HG03060 (cell line): ENCODE data around the gene TMED10.
"Not testable (repeated sequence)": the region's sequence is repeated elsewhere in the genome, so short reads cannot be mapped to it uniquely, and the experiment has no call there.

Source experiments
- ATAC-seq: cut with Tn5 transposase; IDR thresholded peaks from one replicate; pipeline ENCODE4 v1.9.1; 2021; ENCODE audit warnings: low read depth, moderate number of reproducible peaks; ENCODE audit not compliant: unreplicated experiment

The TMED10 gene

DNA sequence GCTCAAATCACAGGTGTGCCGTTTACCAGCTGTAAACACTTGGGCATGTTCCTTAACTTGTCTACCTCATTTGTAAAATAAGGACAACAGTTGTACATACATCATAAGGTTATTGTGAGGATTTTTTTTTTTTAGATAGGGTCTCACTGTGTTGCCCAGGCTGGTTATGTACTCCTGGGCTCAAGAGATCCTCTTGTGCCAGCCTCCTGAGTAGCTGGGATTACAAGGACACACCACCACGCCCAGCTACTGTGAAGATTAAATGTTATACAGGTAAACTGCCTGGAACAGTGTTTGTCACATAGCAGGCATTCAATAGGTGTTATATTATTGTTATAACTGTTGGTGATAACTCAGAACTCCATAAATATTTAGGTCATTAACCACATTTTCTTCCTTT lies 12.7 kb downstream of the TMED10 start:
- ATAC-seq = no peak

DNA sequence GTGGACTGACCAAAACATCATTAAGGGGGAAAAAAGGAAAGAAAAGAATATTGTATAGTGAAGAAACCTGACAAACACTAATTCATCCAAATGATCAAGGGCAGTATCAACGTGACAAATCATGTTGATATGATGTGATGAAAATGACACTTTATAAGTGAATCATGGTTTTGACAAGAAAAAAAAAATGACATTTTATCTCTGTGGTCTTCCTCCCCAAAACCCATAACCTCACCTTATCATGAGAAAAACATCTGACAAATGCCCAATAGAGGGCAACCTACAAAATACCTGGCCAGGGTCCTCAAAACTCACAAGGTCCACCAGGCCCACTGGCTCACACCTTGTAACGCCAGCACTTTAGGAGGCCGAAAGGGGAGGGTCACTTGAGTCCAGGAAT lies 13.8 kb downstream of the TMED10 start:
- no peak for ATAC-seq

DNA sequence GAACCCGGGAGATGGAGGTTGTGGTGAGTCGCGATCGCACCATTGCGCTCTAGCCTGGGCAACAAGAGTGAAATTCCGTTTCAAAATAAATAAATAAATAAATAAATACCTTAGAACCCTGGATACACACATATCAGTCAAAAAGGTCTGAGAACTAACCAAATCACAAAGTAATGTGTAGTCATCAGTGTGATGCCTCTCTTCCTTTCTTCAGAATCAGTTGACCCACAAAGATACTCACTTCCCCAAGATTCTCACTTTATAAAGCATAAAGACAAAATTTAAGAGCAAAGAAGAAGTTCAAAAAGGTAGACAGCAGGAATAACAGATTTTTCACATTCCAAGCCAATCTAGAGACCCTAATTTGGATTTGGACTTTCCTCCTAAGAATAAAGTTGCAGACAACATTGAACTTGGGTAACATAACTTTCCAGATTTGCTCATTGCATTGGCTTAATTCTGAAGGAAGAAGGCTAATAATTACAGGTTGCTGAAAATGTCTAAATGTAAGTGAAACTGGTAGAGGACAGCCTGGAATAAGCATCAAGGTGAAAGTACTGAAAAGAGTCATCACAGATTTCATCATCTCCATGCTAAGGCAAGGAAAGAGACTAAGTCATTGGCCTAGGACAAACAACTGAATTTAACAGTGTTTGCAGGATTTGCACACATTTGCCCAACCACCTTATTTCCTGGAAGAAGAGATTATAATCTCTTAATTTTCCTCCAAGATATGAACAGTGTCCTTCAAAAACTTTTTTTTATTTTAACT lies 17.4 kb downstream of the TMED10 start:
- no peak for ATAC-seq

DNA sequence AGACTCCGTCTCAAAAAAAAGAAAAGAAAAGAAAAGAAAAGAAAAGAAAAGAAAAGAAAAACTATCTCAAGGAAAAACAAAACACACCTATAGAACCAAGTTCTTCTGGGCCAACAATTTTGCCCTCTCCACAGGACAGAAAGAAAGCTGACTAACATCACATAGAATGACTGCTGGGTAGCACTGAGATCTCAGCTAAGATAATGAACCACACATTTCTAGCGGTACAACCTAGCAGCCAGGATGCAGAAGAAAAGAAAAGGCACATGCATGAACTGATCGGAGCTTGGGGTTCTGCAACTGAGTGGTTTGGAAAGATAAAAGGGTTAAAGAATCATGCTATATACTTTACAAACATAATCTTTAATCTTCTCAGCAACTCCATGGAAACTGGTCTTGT lies 19.5 kb downstream of the TMED10 start:
- no peak for ATAC-seq

DNA sequence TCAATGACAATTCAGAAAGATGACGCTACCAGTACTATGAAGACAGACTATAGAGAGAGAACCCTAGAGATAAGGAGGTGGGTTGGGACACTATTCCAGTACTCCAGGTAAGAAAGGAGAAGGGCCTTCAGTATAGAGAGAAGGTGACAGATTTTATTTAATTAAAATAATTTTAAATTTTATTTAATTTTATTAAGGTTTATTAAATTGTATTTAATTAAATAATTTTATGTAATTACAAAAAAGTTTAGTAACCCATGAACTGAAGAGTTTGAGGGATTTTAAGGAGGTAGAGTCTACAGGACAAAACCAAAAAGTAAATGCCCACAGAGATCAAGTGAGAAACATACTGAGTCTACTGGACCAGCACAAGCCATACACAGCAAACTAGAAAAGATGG lies 20.3 kb downstream of the TMED10 start:
- no peak for ATAC-seq

DNA sequence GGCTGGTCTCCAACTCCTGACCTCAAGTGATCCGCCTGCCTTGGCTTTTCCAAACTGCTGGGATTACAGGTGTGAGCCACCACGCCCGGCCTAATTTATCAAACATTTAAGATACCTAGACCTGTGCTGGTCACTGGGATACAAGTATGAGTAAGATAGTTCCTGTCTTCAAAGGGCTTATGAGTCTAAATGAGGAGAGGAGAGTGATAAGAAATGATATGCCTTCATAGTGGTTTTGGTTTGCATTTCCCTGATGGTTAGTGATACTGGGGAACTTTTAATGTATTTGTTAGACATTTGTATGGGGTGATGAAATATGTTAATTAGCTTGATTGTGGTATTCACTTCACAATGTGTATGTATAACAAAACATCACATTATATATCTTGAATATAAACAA lies 21.2 kb downstream of the TMED10 start:
- no peak for ATAC-seq

DNA sequence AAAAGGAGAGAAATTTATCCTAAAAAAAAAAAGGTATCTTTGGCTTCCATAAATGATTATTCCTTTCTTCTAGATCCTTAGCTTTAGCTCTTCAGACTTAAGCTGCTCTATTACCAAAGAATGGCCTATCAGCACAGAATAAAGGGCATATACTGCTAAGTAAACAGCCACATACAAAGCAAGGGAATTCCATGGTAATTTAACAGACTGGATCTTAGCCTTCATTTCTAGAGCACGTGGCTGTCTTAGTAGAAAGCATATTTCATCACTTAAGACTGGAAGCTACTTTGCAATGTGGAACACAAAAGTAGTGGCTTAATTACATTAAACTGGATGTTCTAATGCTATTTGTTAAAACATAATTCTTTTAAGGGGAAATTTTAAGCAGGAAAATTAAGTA lies 23.1 kb downstream of the TMED10 start:
- no peak for ATAC-seq

DNA sequence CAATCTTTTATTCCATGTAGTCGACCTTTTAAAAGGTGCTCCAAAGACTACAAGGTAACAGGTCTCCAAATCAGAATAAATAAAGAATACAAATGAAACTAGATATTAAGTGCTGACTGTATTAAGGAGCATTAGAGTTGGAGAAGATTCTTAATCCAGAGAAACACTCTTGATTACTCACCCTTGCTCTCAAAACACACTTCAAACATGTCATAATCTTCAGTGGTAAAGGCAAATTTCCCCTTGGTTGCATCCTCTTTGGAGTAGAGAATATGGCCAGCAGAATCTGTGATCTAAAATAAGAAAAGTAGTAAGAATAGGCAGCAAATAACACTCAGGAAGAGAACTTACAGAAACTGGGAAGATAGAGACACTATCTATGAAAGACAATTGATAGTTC lies 24.6 kb downstream of the TMED10 start:
- no peak for ATAC-seq

DNA sequence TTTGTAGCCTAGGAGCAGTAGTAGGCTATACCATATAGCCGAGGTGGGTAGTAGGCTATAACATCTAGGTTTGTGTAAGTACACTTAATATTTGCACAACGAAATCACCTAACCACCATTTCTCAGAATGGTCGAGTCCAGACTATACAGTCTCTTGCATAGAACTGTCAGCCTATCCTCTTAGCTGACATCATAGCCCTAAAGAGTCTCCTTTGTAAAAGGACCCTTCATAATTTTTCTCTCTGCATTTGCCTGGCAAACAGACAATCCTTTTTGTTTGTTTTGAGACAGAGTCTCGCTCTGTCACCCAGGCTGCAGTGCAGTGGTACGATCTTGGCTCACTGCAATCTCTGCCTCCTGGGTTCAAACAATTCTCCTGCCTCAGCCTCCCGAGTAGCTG lies 25.8 kb downstream of the TMED10 start:
- not testable (repeated sequence) for ATAC-seq

DNA sequence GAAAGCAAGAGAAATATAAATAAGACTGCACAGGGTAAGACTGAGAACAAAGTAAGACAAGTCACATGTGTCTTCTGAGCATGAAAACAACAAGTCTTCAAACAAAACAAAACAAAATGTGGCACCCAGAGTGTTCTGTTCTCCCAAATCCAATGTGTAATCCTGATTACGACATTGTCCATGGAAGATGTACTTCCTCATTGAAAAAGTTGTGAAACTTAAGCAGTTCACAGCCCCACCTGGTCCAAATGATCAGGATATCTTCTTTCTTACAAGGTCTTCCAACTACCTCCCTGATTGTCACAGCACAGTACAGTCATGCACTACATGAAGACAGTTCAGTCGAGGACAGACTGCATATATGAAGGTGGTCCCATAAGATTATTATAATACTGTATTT lies 26.3 kb downstream of the TMED10 start:
- no peak for ATAC-seq

DNA sequence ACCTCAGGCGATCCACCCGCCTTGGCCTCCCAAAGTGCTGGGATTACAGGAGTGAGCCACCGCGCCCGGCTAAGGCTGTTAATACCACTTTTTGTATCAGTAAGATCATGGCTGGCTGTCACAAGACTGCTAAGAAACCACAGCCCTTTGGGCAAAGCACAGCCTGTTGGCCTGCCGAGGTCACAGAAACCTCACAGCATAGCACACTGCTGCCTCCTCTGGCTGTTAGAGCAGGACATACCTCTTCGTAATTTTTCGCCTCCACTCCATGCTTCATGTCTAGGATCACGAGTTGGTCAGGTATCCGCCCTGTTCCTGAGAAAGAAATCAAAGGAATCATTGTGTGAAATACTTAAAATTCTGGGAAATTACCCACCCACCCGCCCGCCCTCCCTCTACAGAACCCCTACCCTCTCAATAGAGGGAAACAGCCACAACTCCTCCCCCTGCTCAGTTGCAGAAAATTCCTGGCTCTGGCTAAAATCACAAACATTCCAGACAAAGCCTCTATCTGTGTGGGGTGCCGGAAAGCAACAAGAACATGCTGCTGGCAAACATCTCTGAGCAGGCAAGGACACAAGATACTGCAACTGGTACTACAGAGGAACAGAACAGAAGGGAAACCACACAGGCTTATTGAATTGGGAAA lies 28.9 kb downstream of the TMED10 start:
- ATAC-seq = no peak

DNA sequence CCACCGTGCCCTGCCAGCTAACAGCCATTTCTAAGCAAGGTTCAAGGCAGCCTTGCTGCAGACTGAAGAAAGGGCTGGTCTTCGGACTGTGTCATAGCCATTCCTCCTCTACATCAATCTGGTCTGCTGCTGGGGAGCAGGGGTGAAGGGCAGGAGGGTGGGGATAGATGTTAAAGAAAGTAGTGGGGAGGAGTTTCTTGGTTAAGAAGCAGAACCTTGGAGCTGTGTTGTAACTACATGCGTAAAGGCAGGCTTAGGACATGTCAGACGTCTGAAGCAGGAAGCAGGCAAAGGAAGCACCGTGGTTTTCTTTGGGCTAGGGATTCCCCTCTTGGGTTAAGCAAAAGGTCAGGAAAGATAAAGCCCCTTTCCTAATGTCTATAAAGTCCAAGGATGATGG lies 31.5 kb downstream of the TMED10 start:
- ATAC-seq = no peak

DNA sequence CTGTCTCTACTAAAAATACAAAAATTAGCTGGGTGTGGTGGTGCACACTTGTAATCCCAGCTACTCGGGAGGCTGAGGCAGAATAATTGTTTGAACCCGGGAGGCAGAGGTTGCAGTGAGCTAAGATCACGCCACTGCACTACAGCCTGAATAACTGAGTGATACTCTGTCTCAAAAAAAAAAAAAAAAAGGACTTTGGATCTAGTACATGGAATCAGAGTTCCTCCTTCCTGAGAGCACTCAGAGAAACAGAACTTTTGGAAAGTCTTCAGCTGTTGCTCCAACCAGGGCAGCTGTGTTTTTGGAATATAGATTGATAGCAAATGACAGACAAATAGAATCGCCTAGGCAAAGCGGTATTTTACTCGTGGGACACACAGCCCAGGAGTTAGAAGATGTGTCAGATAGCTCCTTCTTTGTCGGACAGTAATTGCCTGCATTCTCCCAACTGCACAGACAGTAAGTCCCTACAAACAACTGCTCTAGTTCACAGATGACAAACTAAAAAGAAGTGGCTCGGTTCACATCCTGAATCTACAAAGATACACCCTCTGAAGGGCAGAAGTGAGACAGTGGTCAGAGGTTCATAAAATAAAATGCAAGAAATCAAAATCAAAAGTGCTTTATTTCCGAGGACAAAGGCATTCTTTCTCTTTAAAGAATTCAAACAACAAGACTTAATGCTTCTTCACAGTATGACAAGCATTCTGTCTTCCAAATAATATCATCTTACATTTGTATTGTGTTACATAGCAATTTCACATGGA lies 32.5 kb downstream of the TMED10 start:
- no peak for ATAC-seq

DNA sequence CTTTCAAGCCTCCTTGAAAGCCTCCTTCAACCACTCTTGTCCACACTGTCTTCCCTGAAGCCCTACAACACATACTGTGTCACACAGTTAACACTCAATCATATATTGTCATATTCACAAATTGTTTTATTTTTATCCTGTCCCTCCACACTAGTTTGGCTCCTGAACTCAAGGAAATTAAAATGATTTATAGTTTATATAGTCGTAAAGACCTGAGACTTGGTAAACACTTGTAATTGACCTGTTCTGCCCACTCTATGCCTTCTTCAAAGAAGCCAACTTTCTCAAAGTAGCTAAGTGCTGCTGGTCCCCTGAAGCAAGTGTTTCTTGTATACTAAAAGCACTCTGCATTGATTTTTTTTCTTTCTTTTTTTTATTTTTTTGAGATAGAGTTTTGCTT lies 33.9 kb downstream of the TMED10 start:
- no peak for ATAC-seq

DNA sequence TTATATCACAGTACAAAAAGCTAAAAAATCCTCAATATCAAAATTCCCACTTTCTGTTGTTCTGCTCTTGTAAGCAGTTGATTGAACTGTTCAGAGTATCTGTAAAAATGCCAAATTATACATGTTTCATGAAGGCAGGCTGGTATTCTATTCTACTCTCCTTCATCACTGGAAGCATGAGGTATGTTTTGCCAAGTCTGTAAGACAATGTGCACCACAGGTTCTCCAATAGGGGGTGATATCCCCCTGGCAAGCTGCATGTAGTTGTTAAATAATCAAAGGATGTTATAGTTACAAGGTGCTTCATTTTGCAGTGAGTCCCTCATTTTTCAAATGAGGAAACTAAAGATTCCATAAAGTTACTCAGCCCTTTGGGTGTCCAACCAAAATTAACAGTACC lies 34.4 kb downstream of the TMED10 start:
- no peak for ATAC-seq

DNA sequence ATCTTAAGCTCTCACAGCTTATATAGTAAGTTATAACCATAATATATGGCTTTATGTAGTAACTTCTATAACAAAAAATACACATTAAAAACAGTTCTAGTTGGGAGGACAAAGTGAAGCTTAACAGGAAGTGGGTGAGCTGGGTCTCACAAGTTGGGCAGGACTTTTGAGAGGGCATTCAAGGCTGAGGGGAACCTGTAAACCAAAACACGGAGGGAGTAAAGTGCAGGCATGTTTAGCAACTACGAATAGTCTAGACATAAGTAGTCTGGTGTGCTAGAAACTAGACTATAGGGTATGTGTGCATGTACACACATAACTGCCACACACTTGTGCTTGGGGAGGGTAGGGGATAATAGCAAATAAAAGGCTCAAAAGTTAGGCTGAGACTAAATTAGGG lies 35.4 kb downstream of the TMED10 start:
- ATAC-seq = no peak

DNA sequence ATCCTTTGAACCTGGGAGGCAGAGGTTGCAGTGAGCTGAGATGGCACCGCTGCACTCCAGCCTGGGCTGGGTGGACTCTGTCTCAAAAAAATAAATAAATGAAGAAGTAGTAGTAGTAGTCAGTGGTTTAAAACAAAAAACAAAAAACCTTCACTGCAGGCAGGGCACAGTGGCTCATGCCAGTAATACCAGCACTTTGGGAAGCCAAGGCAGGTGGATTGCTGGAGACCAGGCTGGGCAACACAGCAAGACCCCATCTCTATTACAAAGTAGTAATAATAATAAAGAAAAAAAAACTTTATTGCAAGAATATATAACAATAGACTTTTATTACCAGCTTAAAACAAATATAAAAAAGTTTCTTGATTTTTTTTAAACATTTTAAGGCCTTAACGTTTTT lies 35.8 kb downstream of the TMED10 start:
- ATAC-seq = no peak

DNA sequence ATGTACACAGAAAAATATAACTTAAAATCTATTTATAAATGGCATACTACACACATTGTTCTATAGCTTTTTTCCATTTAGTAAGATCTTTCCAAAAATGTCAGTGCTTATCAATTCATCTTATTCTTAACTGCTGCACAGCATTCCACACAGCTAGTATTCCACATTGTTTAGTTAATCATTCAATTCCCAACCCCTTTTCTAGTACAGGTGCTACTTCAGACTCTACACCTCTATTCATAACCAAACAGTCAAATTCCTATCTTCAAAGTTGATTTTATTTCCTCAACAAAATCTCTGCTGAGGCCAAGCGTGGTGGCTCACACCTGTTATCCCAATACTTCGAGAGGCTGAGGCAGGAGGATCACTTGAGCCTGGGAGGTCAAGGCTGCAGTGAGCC lies 37.2 kb downstream of the TMED10 start:
- no peak for ATAC-seq

DNA sequence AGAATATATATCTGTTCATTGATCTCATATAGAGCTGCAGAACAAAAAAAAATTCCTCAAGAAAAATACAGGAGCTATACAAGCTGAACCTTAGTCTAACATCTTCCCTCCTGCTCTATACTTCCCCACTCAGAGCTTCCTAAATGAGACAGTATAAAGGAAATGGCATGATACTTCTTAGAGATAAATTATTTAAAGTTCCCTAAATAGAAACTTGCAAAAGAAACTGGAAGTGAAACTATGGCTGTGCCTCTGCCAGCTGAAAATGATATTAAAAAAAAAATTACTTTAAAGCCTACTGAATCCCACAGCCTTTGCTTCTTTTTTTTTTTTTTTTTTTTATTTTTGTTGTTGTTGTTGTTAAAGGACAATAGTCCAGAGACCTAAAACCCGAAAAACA lies 37.9 kb downstream of the TMED10 start:
- no peak for ATAC-seq

DNA sequence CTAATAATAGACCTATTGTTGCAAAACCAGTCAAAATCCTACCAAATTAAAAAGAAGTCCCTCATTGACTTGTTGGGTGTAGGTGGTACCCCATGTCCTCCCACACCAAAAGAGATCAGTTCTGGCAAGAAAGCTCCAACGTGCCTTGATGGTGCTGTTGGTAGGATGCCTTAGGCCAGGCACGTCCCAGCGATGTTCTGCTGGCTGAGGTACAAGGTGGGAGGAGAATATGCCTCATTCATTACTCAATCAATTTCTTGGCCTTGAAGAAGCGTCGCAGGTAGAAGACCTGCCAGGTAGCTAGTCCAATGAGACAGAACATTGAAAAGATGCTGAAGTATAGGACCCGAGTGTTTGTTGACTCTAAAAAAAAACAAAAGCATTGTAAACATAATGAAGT lies 41.8 kb downstream of the TMED10 start:
- no peak for ATAC-seq

DNA sequence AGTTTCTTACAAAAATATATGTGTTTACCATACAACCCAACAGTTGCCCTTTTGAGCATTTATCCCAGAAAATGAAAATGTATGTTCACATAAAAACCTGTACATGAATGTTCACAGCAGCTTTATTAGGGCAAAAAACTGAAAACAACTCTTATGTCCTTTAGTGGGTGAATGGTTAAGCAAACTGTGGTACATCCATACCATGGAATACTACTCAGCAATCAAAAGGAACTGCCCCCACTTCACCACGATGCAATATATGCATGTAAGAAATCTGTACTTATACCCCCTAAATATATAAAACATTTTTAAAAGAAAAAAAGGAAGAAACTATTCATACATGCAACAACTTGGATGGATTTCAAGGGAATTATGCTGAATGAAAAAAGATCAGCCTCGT lies 42.8 kb downstream of the TMED10 start:
- ATAC-seq = no peak
